OCI-LY3 (cell line): ENCODE data around the gene ATP10D.

ENCODE experiments used
- H2AFZ ChIP-seq: fragments of 200-600, 300-600 bp; shearing (Covaris generic); 2 replicates; pipeline ENCODE4 v1.6.0; 2014; ENCODE audit warnings: antibody characterized with exemption, low read depth, low read length
- H3K27ac ChIP-seq: fragments of 200-600, 300-600 bp; sonication (generic); 2 replicates; pipeline ENCODE4 v1.5.1; 2014; ENCODE audit warnings: mild to moderate bottlenecking, low read length, moderate library complexity, mixed read lengths
- H3K27me3 ChIP-seq: fragments of 200-600, 300-600 bp; sonication (generic); 2 replicates; pipeline ENCODE4 v1.6.1; 2014; ENCODE audit warnings: low read depth, low read length, mixed read lengths
- H3K36me3 ChIP-seq: fragments of 200-600, 300-600 bp; sonication (generic); replicated peaks from 2 replicates; pipeline ENCODE3; 2014; ENCODE audit warnings: low read depth, low read length, mixed read lengths
- H3K4me1 ChIP-seq: fragments of 300-600, 200-600 bp; sonication (generic); 2 replicates; pipeline ENCODE4 v1.6.1; 2014; ENCODE audit warnings: low read length, mixed read lengths
- H3K4me2 ChIP-seq: fragments of 200-600, 300-600 bp; sonication (generic); 2 replicates; pipeline ENCODE4 v1.6.1; 2014; ENCODE audit warnings: low read length, mixed read lengths
- H3K4me3 ChIP-seq: fragments of 300-600, 200-600 bp; sonication (generic); 2 replicates; pipeline ENCODE4 v1.5.1; 2014; ENCODE audit warnings: antibody characterized with exemption, mild to moderate bottlenecking, low read length, moderate library complexity
- H3K79me2 ChIP-seq: fragments of 300-600, 200-600 bp; shearing (Covaris generic); 2 replicates; pipeline ENCODE4 v1.6.1; 2014; ENCODE audit warnings: mild to moderate bottlenecking, low read length, mixed read lengths
- H3K9ac ChIP-seq: fragments of 300-600, 200-600 bp; shearing (Covaris generic); 2 replicates; pipeline ENCODE4 v1.6.0; 2014; ENCODE audit warnings: mild to moderate bottlenecking, low read length, moderate library complexity
- H3K9me3 ChIP-seq: fragments of 200-600, 300-600 bp; shearing (Covaris generic); 2 replicates; pipeline ENCODE4 v1.6.1; 2014; ENCODE audit warnings: low read length, mixed read lengths; ENCODE audit not compliant: insufficient read depth
- H4K20me1 ChIP-seq: fragments of 200-600, 300-600 bp; sonication (generic); 2 replicates; pipeline ENCODE4 v1.6.1; 2016; ENCODE audit warnings: low read length, mixed read lengths; ENCODE audit not compliant: insufficient read depth
- CTCF ChIP-seq: fragments of 200-600, 300-600 bp; sonication (generic); IDR thresholded peaks from 2 replicates; pipeline ENCODE4 v1.5.1; 2014; ENCODE audit warnings: antibody characterized with exemption, low read length, low read depth
- EZH2phosphoT487 ChIP-seq: fragments of 200-600 bp; shearing (Covaris generic); IDR thresholded peaks from 2 replicates; pipeline ENCODE4 v1.6.1; 2018; ENCODE audit warnings: antibody characterized with exemption, mixed run types, low read depth

ATP10D gene

GRCh38 chr4:47478804-47479203 lies 6.3 kb upstream of the ATP10D start:
- no peaks in the 10 kb centered on the region for H3K79me2 ChIP-seq
- H3K27ac ChIP-seq = no peak overlapping the region
- H3K4me3 ChIP-seq = no peak overlapping the region
- no peaks in the 10 kb centered on the region for H4K20me1 ChIP-seq
- H2AFZ ChIP-seq = no peak overlapping the region
- no peak overlapping the region for H3K4me2 ChIP-seq
- H3K9ac ChIP-seq = no peak overlapping the region
- H3K9me3 ChIP-seq = no peaks in the 10 kb centered on the region
- no peak for TF ChIP-seq EZH2phosphoT487
- TF ChIP-seq CTCF = no peak
- no peaks in the 10 kb centered on the region for H3K36me3 ChIP-seq
- no peaks in the 10 kb centered on the region for H3K27me3 ChIP-seq
- peaks cover 9% of the 10 kb centered on the region for H3K4me1 ChIP-seq

- TF ChIP-seq EZH2phosphoT487 (no peak), CTCF (no peak)
- Histone ChIP-seq H3K9ac (no peak overlapping the region), H2AFZ (0 out of 2 replicates have a peak overlapping the region, but pooled peaks have one; percentile 3), H3K9me3 (no peaks in the 10 kb centered on the region), H3K4me1 (peaks cover 25% of the 10 kb centered on the region), H3K79me2 (no peaks in the 10 kb centered on the region), H3K4me2 (no peak overlapping the region), H3K27ac (no peak overlapping the region), H3K4me3 (no peak overlapping the region), H4K20me1 (no peaks in the 10 kb centered on the region), H3K36me3 (no peaks in the 10 kb centered on the region), H3K27me3 (no peaks in the 10 kb centered on the region)
These were observed 2.7 kb upstream of the ATP10D start for GRCh38 chr4:47482326-47482725.

DNA sequence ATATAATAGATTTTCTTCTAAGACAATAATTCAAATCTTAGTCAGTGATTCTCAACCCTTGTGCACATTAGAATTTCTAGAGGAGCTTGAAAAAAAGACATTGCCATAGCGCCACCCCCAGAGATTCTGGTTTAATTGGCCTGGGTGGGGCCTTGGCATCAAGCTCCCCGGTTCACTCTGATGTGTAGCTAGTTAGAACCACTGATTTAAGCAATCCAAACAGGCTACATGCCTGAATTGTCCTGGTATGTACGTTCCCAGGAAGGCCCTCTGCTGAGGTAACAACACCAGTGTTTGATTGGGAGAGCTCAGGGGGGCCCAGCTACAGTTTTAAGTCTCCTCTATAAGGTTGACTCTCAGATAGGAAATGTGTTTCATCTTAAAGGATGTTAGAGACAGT lies 1.3 kb upstream of the ATP10D start:
- TF ChIP-seq EZH2phosphoT487 (no peak), CTCF (peak; percentile 32)
- Histone ChIP-seq H3K4me2 (peak overlapping the region; percentile 88), H3K4me1 (peaks cover 25% of the 10 kb centered on the region), H3K9ac (no peak overlapping the region), H3K27ac (no peak overlapping the region), H3K27me3 (no peaks in the 10 kb centered on the region), H3K4me3 (no peak overlapping the region), H4K20me1 (no peaks in the 10 kb centered on the region), H3K79me2 (no peaks in the 10 kb centered on the region), H2AFZ (peak overlapping the region; percentile 96), H3K9me3 (no peaks in the 10 kb centered on the region), H3K36me3 (no peaks in the 10 kb centered on the region)

DNA sequence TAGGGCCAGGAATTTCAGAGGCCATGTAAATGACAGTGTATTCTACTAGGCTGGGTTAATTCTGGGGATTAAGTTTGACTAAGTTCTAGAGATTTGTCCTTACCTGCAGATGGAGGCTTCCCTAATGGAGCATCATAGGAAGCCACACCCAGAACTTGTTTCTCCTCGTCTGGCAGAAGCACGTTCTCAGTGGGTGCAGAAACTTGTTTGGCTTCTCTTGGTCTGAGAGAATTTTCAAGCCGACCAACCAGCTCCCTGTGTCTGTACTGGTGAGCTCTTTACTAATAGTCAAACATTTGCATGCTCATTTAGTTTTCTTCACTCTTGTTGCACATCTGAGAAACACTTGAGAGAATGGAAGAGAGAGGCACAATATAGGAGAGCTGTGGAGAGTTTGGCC lies 907 bp upstream of the ATP10D start:
- Histone ChIP-seq H3K9ac (no peak overlapping the region), H3K4me3 (peak overlapping the region; percentile 81), H3K4me1 (peaks cover 25% of the 10 kb centered on the region), H4K20me1 (no peaks in the 10 kb centered on the region), H3K27ac (no peak overlapping the region), H3K36me3 (no peaks in the 10 kb centered on the region), H3K9me3 (no peaks in the 10 kb centered on the region), H3K79me2 (no peaks in the 10 kb centered on the region), H3K27me3 (no peaks in the 10 kb centered on the region), H2AFZ (peak overlapping the region; percentile 96), H3K4me2 (peak overlapping the region; percentile 88)
- TF ChIP-seq CTCF (no peak), EZH2phosphoT487 (no peak)
